ENCODE data around the gene PAPOLG.
"Not testable (repeated sequence)": the region's sequence is repeated elsewhere in the genome, so short reads cannot be mapped to it uniquely, and the experiment has no call there.

Gene PAPOLG

GRCh38 chr2:60764736-60765534 is 8.9 kb downstream of the PAPOLG start:
- intact Hi-C loops (cut with DNase I): no loop called here
- DNase-seq: no peak

- intact Hi-C loops (cut with DNase I): no loop called here
- no peak for DNase-seq
Observed at GRCh38 chr2:60766283-60766682, 10.2 kb downstream of the PAPOLG start.

- intact Hi-C loops (cut with DNase I): no loop called here
- no peak for DNase-seq
Observed at GRCh38 chr2:60771508-60771907, 15.4 kb downstream of the PAPOLG start.

GRCh38 chr2:60775048-60775639 is 19.1 kb downstream of the PAPOLG start:
- intact Hi-C loops (cut with DNase I): no loop called here
- no peak for DNase-seq

- DNase-seq: no peak
- intact Hi-C loops (cut with DNase I): no loop called here
Observed at GRCh38 chr2:60778352-60778751, 22.3 kb downstream of the PAPOLG start.

- intact Hi-C loops (cut with DNase I): no loop called here
- DNase-seq: no peak
Observed at GRCh38 chr2:60779426-60779825, 23.4 kb downstream of the PAPOLG start.

GRCh38 chr2:60780721-60781120 is 24.7 kb downstream of the PAPOLG start:
- intact Hi-C loops (cut with DNase I): no loop called here
- no peak for DNase-seq

- intact Hi-C loops (cut with DNase I): loop anchor here (10.0 kb wide), 1 partner anchor 202 kb away; no protein-coding TSS in a partner anchor
- no peak for DNase-seq
Observed at GRCh38 chr2:60793169-60793568, 37.1 kb downstream of the PAPOLG start.

GRCh38 chr2:60794271-60794863 is 38.3 kb downstream of the PAPOLG start:
- intact Hi-C loops (cut with DNase I): loop anchor here (10.0 kb wide), 1 partner anchor 200 kb away; no protein-coding TSS in a partner anchor

GRCh38 chr2:60796573-60797509 is 40.8 kb downstream of the PAPOLG start:
- peak in 1 of 42 donors; percentile 24 for DNase-seq
- intact Hi-C loops (cut with DNase I): loop anchor here (10.0 kb wide), 1 partner anchor 198 kb away; no protein-coding TSS in a partner anchor

More at GRCh38 chr2:60794271-60794863, 38.3 kb downstream of the PAPOLG start:
- no peak for DNase-seq

GRCh38 chr2:60804473-60804872 is 48.4 kb downstream of the PAPOLG start:
- DNase-seq: peak in 2 of 42 donors; percentile 8 to 31
- intact Hi-C loops (cut with DNase I): no loop called here

GRCh38 chr2:60806595-60806987 is 50.5 kb downstream of the PAPOLG start:
- intact Hi-C loops (cut with DNase I): no loop called here
- peak in 1 of 42 donors; percentile 14 for DNase-seq

GRCh38 chr2:60806988-60807681 is 51.1 kb downstream of the PAPOLG start:
- intact Hi-C loops (cut with DNase I): no loop called here
- peak in 7 of 42 donors; percentile 11 to 50 (median 29) for DNase-seq

GRCh38 chr2:60808330-60808801 is 52.3 kb downstream of the PAPOLG start:
- intact Hi-C loops (cut with DNase I): no loop called here
- peak in 18 of 42 donors; percentile 2 to 51 (median 24) for DNase-seq

GRCh38 chr2:60811491-60812375 is 55.7 kb downstream of the PAPOLG start:
- peak in 2 of 42 donors; percentile 4 to 20 for DNase-seq
- intact Hi-C loops (cut with DNase I): no loop called here

GRCh38 chr2:60817191-60817590 is 61.1 kb downstream of the PAPOLG start:
- intact Hi-C loops (cut with DNase I): not testable (repeated sequence)
- peak in 2 of 42 donors; percentile 1 to 13 for DNase-seq

GRCh38 chr2:60818272-60818671 is 62.2 kb downstream of the PAPOLG start:
- intact Hi-C loops (cut with DNase I): no loop called here
- DNase-seq: peak in 1 of 42 donors; percentile 38
